GM12892 (cell line): ENCODE results near the gene DYNC1I1.

Source experiments
- POLR2A ChIP-seq: IDR thresholded peaks from 2 replicates; pipeline ENCODE4 v1.6.1; 2011; ENCODE audit warnings: low read depth, low read length, control low read depth
- TAF1 ChIP-seq: IDR thresholded peaks from 2 replicates; pipeline ENCODE4 v1.6.1; 2011; ENCODE audit warnings: low read depth, mild to moderate bottlenecking, control low read depth, low read length, borderline replicate concordance

- TF ChIP-seq TAF1: no peak
- TF ChIP-seq POLR2A: no peak
Observed at GRCh38 chr7:96114190-96114589, 341.8 kb downstream of the DYNC1I1 start.
